Muscle of leg (tissue), 11 donors: ENCODE results near the gene CXCR4. TPM values are rescaled to one million over a fixed set of nuclear protein-coding genes. Genes with fewer than 3 reads are reported as not detected.

Experiments used
- DNase-seq: peaks from one replicate; pipeline ENCODE4 v3.0.0; 2013
- H3K27ac ChIP-seq: one replicate; pipeline ENCODE4 v1.5.1; 2013; ENCODE audit warnings: mild to moderate bottlenecking, low read length, control low read depth
- H3K27me3 ChIP-seq: one replicate; pipeline ENCODE4 v1.6.1; 2013; ENCODE audit warnings: low read length; ENCODE audit not compliant: control insufficient read depth, insufficient read depth
- H3K36me3 ChIP-seq: one replicate; pipeline ENCODE4 v1.6.1; 2013; ENCODE audit warnings: low read length; ENCODE audit not compliant: control insufficient read depth, insufficient read depth
- H3K4me1 ChIP-seq: one replicate; pipeline ENCODE4 v1.6.1; 2013; ENCODE audit warnings: low read length; ENCODE audit not compliant: control insufficient read depth, insufficient read depth
- H3K4me3 ChIP-seq: one replicate; pipeline ENCODE4 v1.5.1; 2013; ENCODE audit warnings: low read length, control low read depth
- H3K9me3 ChIP-seq: replicated peaks from 2 replicates; pipeline ENCODE4 v1.6.1; 2013; ENCODE audit warnings: low read depth, low read length; ENCODE audit not compliant: control insufficient read depth
- WGBS: methylation state at CpG from one replicate; pipeline ENCODE4 v1.1.5; 2013; ENCODE audit warnings: missing lambda C conversion rate; ENCODE audit not compliant: insufficient coverage; 5-methylcytosine and 5-hydroxymethylcytosine counted together
- polyA plus RNA-seq, 8 donors: library from polyadenylated mRNA; unstranded; fragments of 120-200 nt; gene quantifications; one replicate each; pipeline versions ENCODE4 v1.2.1 to v1.2.3, GENCODE V29; 2013; ENCODE audit warnings: inconsistent platforms in 1 of 8, low replicate concordance in 1 of 8; ENCODE audit not compliant: insufficient read length in 8 of 8, insufficient read depth in 1 of 8
- total RNA-seq: library from RNA; stranded (reverse); fragments of 120-200 nt; gene quantifications from one replicate; pipeline ENCODE4 v1.2.4, GENCODE V29; 2013

The CXCR4 gene
- total and polyA plus RNA-seq, 9 donors: 23.1 to 38.1 (median 31.8) TPM

DNA sequence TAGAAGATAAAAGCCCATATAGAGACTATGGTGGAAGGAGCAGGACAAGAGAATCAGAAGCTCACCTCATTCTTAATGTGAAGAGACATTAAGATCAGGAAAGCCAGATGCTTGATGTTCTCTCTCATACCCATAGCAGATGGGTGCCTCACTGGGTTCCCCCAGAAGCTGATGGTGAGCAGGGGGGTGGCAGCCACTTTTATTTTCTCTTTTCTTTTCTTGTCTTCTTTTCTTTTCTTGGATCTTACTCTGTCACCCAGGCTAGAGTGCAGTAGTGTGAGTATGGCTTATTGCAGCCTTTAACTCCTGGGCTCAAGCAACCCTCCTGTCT lies 14.8 kb upstream of the CXCR4 start:
- Histone ChIP-seq H3K27ac (no peak overlapping the region), H3K9me3 (no peaks in the 10 kb centered on the region), H3K4me3 (no peak overlapping the region), H3K36me3 (no peaks in the 10 kb centered on the region), H3K4me1 (peaks cover 8% of the 10 kb centered on the region), H3K27me3 (no peaks in the 10 kb centered on the region)
- no peak for DNase-seq

DNA sequence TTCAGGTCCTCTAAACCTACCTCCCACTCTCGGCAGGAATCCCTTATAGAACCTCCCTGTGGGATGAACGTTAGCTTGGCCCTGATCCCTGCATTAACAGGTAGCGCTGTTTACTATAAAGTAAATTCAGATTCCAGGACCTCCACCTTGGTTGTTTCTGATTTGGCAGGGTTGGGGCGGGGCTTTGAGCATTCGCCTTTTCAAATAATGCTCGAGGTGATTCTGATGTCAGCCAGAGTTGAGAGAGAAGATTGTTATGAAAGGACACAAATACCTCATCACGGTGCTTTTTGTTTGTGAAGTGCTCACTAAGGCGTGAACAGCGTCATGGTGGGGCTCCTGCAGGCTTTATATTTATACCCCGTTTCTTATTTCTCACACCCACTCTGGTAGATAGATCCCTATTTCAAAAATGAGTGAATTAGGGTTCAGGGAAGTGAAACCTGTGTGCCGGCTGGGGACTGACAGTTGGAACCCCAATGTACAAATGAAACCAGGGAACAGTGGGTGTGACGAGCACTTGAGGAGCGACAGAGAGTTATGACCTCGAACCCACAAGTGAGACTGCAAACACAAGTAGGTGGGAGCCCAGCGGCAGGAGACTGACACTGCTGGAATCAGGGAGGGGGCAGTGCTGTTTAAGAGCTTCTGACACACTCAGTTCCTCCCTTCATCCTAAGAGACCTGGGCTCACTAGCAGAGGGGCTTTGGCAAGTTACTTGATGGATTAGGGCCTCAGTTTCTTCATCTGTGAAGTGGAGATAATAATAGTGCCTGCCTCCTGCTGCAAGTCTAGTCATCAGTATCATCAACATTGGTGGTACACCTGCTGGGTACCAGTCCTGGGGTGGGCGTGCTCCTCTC lies 14.2 kb upstream of the CXCR4 start:
- Histone ChIP-seq H3K27ac (no peak overlapping the region), H3K4me3 (no peak overlapping the region), H3K9me3 (no peaks in the 10 kb centered on the region), H3K36me3 (no peaks in the 10 kb centered on the region), H3K4me1 (peaks cover 8% of the 10 kb centered on the region), H3K27me3 (peaks cover 3% of the 10 kb centered on the region)
- no peak for DNase-seq
- 59% methylated on average over 4 of the region's 16 CpGs for WGBS

DNA sequence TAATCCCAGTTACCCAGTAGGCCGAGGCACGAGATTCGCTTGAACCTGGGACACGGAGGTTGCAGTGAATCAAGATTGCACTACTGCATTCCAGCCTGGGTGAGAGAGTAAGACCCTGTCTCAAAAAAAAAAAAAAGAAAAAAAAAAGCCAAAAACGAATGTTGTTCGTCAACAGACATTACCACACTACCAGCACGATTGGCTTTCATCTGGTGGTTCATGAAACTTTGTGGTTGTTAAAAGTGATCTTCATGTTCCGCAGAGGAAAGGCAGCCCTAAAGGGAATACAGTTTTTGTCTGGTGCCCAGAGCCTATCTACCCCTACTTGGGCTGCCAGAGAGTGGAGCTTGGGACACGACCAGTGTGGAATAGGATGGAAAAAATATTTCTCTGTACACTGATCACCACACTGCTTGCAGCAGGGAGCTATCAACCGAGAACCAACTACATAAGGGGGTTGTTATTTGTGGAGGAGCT lies 13.6 kb upstream of the CXCR4 start:
- peaks cover 9% of the 10 kb centered on the region for H3K4me1 ChIP-seq
- H3K27ac ChIP-seq: no peak overlapping the region
- H3K27me3 ChIP-seq: peaks cover 6% of the 10 kb centered on the region
- 95% methylated on average over 4 of the region's 10 CpGs for WGBS
- no peak overlapping the region for H3K4me3 ChIP-seq
- H3K36me3 ChIP-seq: no peaks in the 10 kb centered on the region
- no peaks in the 10 kb centered on the region for H3K9me3 ChIP-seq
- DNase-seq: no peak

DNA sequence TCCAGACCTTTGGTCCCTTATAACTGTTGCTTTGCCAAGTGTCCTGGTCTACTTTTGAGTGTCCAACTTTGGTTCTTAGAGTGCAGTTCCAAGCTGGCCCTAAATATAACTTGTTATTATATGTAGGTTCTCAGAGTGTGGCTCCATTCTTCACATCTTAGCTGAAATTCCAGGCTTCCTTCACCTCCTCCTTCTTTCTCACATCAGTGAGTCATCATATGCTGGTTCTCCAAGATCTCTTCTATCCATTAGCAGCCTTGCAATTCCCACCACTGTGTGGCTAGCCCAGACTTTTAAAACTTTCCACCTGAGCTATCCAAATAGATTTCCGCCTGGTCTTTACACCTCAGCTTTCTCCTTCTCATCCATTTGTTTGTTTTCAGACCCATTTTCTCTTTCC lies 12.6 kb upstream of the CXCR4 start:
- Histone ChIP-seq H3K4me1 (peaks cover 15% of the 10 kb centered on the region), H3K27ac (no peak overlapping the region)
- 73% methylated on average over 1 of the region's 1 CpG for WGBS

DNA sequence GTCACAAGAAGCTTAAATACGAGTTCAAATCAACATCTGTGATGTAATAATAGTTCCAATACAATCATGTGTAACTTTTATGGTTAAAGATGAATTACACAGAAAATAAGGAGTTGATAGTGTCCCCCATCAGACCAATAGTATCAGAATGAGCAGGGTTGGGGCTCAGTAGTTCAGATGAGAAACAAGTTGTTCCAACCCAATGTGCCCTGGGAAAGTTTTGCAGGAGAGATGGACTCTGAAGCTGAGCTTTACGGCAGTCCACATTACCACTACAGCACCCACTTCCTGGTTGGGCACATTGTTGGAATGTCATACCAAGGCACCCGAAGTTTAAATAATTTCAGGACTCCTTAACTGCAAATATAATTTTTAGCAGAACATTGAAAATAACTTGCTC lies 12.1 kb upstream of the CXCR4 start:
- H3K4me3 ChIP-seq: no peak overlapping the region
- H3K4me1 ChIP-seq: peaks cover 17% of the 10 kb centered on the region
- H3K36me3 ChIP-seq: no peaks in the 10 kb centered on the region
- no peaks in the 10 kb centered on the region for H3K9me3 ChIP-seq
- peaks cover 14% of the 10 kb centered on the region for H3K27me3 ChIP-seq
- no peak overlapping the region for H3K27ac ChIP-seq
- WGBS: no CpG with 5 or more reads among the region's 3 CpGs
- DNase-seq: no peak

More for the DNA sequence above, 12.6 kb upstream of the CXCR4 start:
- H3K27me3 ChIP-seq: peaks cover 13% of the 10 kb centered on the region
- no peaks in the 10 kb centered on the region for H3K9me3 ChIP-seq
- no peak overlapping the region for H3K4me3 ChIP-seq
- H3K36me3 ChIP-seq: no peaks in the 10 kb centered on the region
- no peak for DNase-seq

DNA sequence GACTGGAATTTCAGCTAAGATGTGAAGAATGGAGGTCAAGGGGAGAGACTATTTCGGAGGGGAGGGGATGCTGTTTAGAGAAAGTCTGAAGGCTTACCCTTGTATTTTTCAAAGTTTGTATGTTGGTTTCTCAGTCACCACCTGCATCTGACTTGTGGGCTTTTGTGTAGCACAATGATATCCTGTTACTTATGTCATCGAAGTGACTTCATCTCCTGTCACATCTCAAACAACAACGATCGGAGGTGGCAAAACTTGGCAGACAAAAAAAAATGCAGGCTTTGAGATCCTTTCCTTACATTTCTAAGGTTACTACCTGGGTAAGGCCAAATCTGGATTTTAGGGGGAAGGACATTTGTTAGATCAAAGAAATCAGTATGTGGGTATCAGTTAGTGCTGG lies 11.7 kb upstream of the CXCR4 start:
- no CpG with 5 or more reads among the region's 4 CpGs for WGBS
- H3K27ac ChIP-seq: no peak overlapping the region
- peaks cover 18% of the 10 kb centered on the region for H3K4me1 ChIP-seq
- no peak overlapping the region for H3K4me3 ChIP-seq
- H3K9me3 ChIP-seq: no peaks in the 10 kb centered on the region
- no peak for DNase-seq
- H3K27me3 ChIP-seq: peaks cover 15% of the 10 kb centered on the region
- H3K36me3 ChIP-seq: no peaks in the 10 kb centered on the region

DNA sequence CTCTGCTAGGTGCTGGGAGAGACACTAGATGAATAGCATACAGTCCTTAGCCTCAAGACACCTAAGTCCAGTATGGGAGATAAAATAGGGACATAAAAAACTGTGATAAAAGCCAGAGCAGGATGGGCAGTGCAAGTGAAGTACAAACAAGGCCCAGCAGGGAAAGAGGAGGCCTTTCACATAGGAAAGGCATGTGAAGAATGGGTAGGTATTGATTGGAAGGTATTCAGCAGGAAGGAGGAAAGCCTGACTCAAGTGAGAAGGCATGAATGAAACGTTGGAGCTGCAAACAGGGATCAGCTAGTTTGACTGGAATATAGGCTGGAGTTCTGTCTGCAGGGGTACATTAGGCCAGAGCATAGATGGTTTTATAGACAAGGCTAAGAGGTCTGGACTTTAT lies 11.0 kb upstream of the CXCR4 start:
- 43% methylated on average over 1 of the region's 1 CpG for WGBS
- H3K27ac ChIP-seq: no peak overlapping the region
- H3K4me1 ChIP-seq: peaks cover 18% of the 10 kb centered on the region

DNA sequence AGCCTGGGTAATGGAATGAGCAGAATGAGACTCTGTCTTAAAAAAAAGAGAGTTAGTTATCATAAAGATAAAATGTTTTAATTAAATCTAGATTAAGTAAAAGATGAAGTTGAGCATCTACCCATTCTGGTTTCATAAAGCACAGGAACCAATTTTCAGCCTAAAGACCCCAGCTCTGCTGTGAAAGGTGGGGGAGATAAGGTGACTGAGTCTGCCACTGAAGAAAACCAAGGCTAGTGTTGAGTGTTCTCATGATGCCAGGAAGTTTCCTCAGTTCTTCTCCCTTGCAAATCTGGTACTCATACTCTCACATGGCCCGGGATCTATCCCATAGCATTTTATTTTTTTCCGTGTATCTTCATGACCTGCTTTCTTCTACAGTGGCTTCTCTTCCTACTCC lies 10.4 kb upstream of the CXCR4 start:
- WGBS: 86% methylated on average over 2 of the region's 2 CpGs
- Histone ChIP-seq H3K9me3 (no peaks in the 10 kb centered on the region), H3K4me3 (no peak overlapping the region), H3K4me1 (peaks cover 17% of the 10 kb centered on the region), H3K36me3 (no peaks in the 10 kb centered on the region), H3K27me3 (peaks cover 22% of the 10 kb centered on the region), H3K27ac (no peak overlapping the region)
- DNase-seq: no peak

More for the DNA sequence above, 11.0 kb upstream of the CXCR4 start:
- H3K4me3 ChIP-seq: no peak overlapping the region
- H3K36me3 ChIP-seq: no peaks in the 10 kb centered on the region
- H3K9me3 ChIP-seq: no peaks in the 10 kb centered on the region
- no peak for DNase-seq
- peaks cover 20% of the 10 kb centered on the region for H3K27me3 ChIP-seq

DNA sequence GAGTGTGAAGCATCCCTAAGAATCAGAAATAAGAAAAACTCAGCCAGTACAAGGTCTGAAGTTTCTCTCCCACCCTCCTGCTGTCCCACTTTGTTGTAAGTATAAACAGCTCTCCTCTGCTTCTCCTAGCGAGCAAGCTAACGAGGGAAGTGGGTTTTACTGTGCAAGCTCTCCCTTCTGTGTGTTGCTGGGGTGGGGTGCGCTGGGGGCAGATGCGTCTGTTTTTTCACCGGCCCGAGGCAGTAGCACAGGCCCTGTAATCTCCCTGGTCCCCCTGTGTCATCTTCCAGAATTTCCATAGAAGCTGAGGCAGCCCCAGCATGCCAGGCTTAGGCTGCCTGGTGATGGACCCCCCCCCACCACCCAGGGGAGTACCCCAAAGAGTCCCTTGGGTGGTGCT lies 9.4 kb upstream of the CXCR4 start:
- WGBS: 60% methylated on average over 2 of the region's 6 CpGs
- Histone ChIP-seq H3K27ac (no peak overlapping the region), H3K4me1 (peaks cover 17% of the 10 kb centered on the region), H3K36me3 (no peaks in the 10 kb centered on the region), H3K4me3 (no peak overlapping the region), H3K9me3 (no peaks in the 10 kb centered on the region), H3K27me3 (peaks cover 22% of the 10 kb centered on the region)
- no peak for DNase-seq

DNA sequence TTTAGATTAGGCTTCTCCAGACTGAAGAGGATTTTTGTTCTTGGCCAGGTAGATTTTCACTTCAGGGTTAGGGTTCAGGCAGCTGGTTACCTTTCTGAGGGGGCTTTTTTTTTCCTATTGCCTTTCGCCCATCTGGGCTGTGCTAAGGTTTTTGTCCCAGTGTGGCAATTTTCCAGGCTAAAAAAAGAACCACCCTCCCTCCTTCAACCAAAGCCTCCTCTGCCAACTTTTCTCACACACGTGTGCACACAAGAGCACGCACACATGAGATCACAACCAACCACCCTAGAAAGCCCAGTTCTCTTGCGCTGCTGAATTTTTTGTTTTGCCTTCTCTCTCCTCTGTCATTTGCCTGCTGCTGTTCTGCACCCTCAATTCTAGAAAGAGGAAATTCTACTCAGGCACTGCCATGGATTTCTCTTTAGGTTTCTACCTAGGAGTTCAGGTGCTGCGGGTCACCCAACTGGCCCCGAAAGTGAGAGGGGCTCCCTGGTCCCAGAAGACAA lies 8.5 kb upstream of the CXCR4 start:
- Histone ChIP-seq H3K4me3 (no peak overlapping the region), H3K4me1 (peaks cover 17% of the 10 kb centered on the region), H3K27me3 (peaks cover 25% of the 10 kb centered on the region), H3K9me3 (no peaks in the 10 kb centered on the region), H3K27ac (no peak overlapping the region), H3K36me3 (no peaks in the 10 kb centered on the region)
- 57% methylated on average over 4 of the region's 6 CpGs for WGBS
- no peak for DNase-seq
